ENCODE data around the gene OFD1. TPM values are rescaled to one million over a fixed set of nuclear protein-coding genes. Genes with fewer than 3 reads are reported as not detected.

The OFD1 gene
- total and polyA plus RNA-seq, 11 donors: 5.6 to 15.8 (median 8.9) TPM

GRCh38 chrX:13697976-13698375 is 36.6 kb upstream of the OFD1 start:
- 71 to 97% (median 83%) methylated on average over 1 of the region's 1 CpG for WGBS, 4 donors
- peaks cover 0 to 81% (median 41%) of the 10 kb centered on the region in 12 donors for H3K4me1 ChIP-seq

GRCh38 chrX:13698432-13698831 is 36.1 kb upstream of the OFD1 start:
- peaks cover 0 to 77% (median 37%) of the 10 kb centered on the region in 12 donors for H3K4me1 ChIP-seq
- no peak for TF ChIP-seq POLR2A (IDR thresholded peaks at IDR 0.05)
- no peak for TF ChIP-seq CTCF (IDR thresholded peaks at IDR 0.05)

More at GRCh38 chrX:13697976-13698375, 36.6 kb upstream of the OFD1 start:
- no peak for TF ChIP-seq CTCF (IDR thresholded peaks at IDR 0.05)
- TF ChIP-seq POLR2A (IDR thresholded peaks at IDR 0.05): no peak
- no peak for ATAC-seq
- H3K36me3 ChIP-seq: no peaks in the 10 kb centered on the region
- H3K27ac ChIP-seq: peak overlapping the region in 1 of 12 donors; percentile 9
- no peaks in the 10 kb centered on the region for H3K9me3 ChIP-seq
- intact Hi-C loops (cut with DNase I): loop anchor here in 1 of 10 donors (5.0 kb wide), 1 partner anchor 34 kb away; the partner anchor contains the start of genes OFD1 and TRAPPC2
- H3K4me3 ChIP-seq: no peak overlapping the region
- DNase-seq: no peak
- peaks cover 0 to 27% (median 0%) of the 10 kb centered on the region in 9 donors for H3K27me3 ChIP-seq

GRCh38 chrX:13699183-13699826 is 35.2 kb upstream of the OFD1 start:
- H3K36me3 ChIP-seq: peaks cover 0 to 7% (median 0%) of the 10 kb centered on the region in 9 donors
- intact Hi-C loops (cut with DNase I): loop anchor here in 1 of 10 donors (5.0 kb wide), 1 partner anchor 33 kb away; the partner anchor contains the start of genes OFD1 and TRAPPC2
- no peaks in the 10 kb centered on the region for H3K9me3 ChIP-seq
- H3K4me1 ChIP-seq: peaks cover 0 to 72% (median 31%) of the 10 kb centered on the region in 12 donors
- ATAC-seq: peak in 2 of 4 donors; percentile 77 to 84
- DNase-seq: no peak
- 52 to 55% (median 54%) methylated on average over 7 of the region's 7 CpGs for WGBS, 4 donors
- TF ChIP-seq POLR2A (IDR thresholded peaks at IDR 0.05): no peak
- TF ChIP-seq CTCF (IDR thresholded peaks at IDR 0.05): no peak
- H3K4me3 ChIP-seq: no peak overlapping the region
- H3K27ac ChIP-seq: peak overlapping the region in 2 of 12 donors; percentile 10 to 34
- H3K27me3 ChIP-seq: peaks cover 0 to 16% (median 0%) of the 10 kb centered on the region in 9 donors

More at GRCh38 chrX:13698432-13698831, 36.1 kb upstream of the OFD1 start:
- intact Hi-C loops (cut with DNase I): loop anchor here in 1 of 10 donors (5.0 kb wide), 1 partner anchor 34 kb away; the partner anchor contains the start of genes OFD1 and TRAPPC2
- H3K36me3 ChIP-seq: no peaks in the 10 kb centered on the region
- H3K9me3 ChIP-seq: no peaks in the 10 kb centered on the region
- no peak for DNase-seq
- H3K4me3 ChIP-seq: no peak overlapping the region
- 57 to 79% (median 65%) methylated on average over 1 of the region's 1 CpG for WGBS, 4 donors
- no peak for ATAC-seq
- H3K27me3 ChIP-seq: peaks cover 0 to 23% (median 0%) of the 10 kb centered on the region in 9 donors
- no peak overlapping the region for H3K27ac ChIP-seq

GRCh38 chrX:13700380-13700779 is 34.2 kb upstream of the OFD1 start:
- Histone ChIP-seq H3K4me3 (no peak overlapping the region), H3K27ac (no peak overlapping the region), H3K9me3 (no peaks in the 10 kb centered on the region), H3K4me1 (peaks cover 0 to 63% (median 23%) of the 10 kb centered on the region in 12 donors), H3K36me3 (peaks cover 0 to 15% (median 0%) of the 10 kb centered on the region in 9 donors), H3K27me3 (peaks cover 0 to 8% (median 0%) of the 10 kb centered on the region in 9 donors)
- ATAC-seq (no peak), DNase-seq (no peak)
- TF ChIP-seq POLR2A (IDR thresholded peaks at IDR 0.05) (no peak), CTCF (IDR thresholded peaks at IDR 0.05) (no peak)
- 40 to 52% (median 43%) methylated on average over 4 of the region's 4 CpGs for WGBS, 4 donors
- intact Hi-C loops (cut with DNase I): no loop called here

All from heart left ventricle (tissue), 16 donors.